Ishikawa (cell line): ENCODE data around the gene GIMAP5.
A peak's percentile ranks its signal among the peaks of the same experiment; 100 is the strongest.

ENCODE experiments used
- CEBPB ChIP-seq: IDR thresholded peaks from 2 replicates; pipeline ENCODE4 v1.6.1; 2012
- CREB1 ChIP-seq: IDR thresholded peaks from 2 replicates; pipeline ENCODE4 v1.6.1; 2012; ENCODE audit warnings: low read depth
- EGR1 ChIP-seq: IDR thresholded peaks from 2 replicates; pipeline ENCODE4 v1.6.1; 2012
- EP300 ChIP-seq: IDR thresholded peaks from 2 replicates; pipeline ENCODE4 v1.6.1; 2012; ENCODE audit warnings: borderline replicate concordance
- FOXM1 ChIP-seq: IDR thresholded peaks from 2 replicates; pipeline ENCODE4 v1.6.1; 2012; ENCODE audit warnings: low read depth, borderline replicate concordance
- MAX ChIP-seq: IDR thresholded peaks from 2 replicates; pipeline ENCODE4 v1.6.1; 2012
- NFIC ChIP-seq: IDR thresholded peaks from 2 replicates; pipeline ENCODE4 v1.6.1; 2012
- RAD21 ChIP-seq: IDR thresholded peaks from 2 replicates; pipeline ENCODE4 v1.6.1; 2012; ENCODE audit warnings: low read depth
- REST ChIP-seq: IDR thresholded peaks from 2 replicates; pipeline ENCODE4 v1.6.1; 2012; ENCODE audit warnings: low read depth, mild to moderate bottlenecking
- TAF1 ChIP-seq: IDR thresholded peaks from 2 replicates; pipeline ENCODE4 v1.6.1; 2012; ENCODE audit warnings: low read depth, mild to moderate bottlenecking
- TCF12 ChIP-seq: IDR thresholded peaks from 2 replicates; pipeline ENCODE4 v1.6.1; 2012; ENCODE audit warnings: low read depth
- TEAD4 ChIP-seq: IDR thresholded peaks from 2 replicates; pipeline ENCODE4 v1.6.1; 2012
- YY1 ChIP-seq: IDR thresholded peaks from 2 replicates; pipeline ENCODE4 v1.6.1; 2012; ENCODE audit warnings: low read depth
- ZBTB7A ChIP-seq: IDR thresholded peaks from 2 replicates; pipeline ENCODE4 v1.6.1; 2012; ENCODE audit warnings: low read depth
- TF ChIP-seq, protein P1 (sequence below): IDR thresholded peaks from 2 replicates; pipeline ENCODE4 v1.6.1; 2012

The GIMAP5 gene

DNA sequence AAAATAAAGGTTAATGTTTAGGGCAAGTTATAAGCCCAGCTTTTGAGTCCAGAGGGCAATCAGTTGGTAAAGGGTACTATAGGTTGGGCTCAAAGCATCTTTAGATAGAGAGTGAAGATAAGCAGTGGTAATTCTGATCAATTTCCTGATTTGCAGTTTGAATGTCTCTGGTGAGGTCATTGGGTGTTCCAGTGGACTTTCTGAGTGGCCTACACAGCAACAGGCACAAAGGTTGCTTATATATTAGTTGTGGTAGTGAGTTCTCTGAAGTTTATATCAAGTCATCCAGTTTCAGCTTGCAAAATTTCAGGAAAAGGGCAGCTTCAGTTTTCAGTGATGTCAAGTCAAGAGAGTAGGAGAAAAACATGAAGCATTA lies 29.1 kb downstream of the GIMAP5 start:
- TF ChIP-seq NFIC (no peak), EP300 (no peak), YY1 (no peak), ZBTB7A (no peak), CREB1 (no peak), TCF12 (no peak), RAD21 (no peak), MAX (no peak), CEBPB (no peak), TAF1 (no peak), REST (no peak), EGR1 (no peak), TEAD4 (no peak), FOXM1 (no peak)
- TF ChIP-seq, protein P1, sequence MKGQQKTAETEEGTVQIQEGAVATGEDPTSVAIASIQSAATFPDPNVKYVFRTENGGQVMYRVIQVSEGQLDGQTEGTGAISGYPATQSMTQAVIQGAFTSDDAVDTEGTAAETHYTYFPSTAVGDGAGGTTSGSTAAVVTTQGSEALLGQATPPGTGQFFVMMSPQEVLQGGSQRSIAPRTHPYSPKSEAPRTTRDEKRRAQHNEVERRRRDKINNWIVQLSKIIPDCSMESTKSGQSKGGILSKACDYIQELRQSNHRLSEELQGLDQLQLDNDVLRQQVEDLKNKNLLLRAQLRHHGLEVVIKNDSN = no peak

DNA sequence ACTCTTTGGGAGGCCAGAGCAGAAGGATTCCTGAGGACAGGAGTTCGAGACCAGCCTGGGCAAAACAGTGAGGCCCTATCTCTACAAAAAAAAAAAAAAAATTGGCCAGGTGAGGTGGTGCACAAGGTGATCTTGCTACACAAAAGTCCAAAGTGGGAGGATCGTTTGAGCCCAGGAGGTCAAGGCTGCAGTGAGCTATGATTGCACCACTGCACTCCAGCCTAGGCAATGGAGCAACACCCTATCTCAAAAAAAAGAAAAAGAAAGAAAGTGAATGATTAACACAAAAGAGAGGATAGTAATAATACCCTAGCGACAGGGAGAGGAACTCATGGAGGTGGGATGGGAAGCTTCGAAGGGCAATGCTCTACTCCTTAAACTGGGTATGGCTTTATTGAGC lies 32.5 kb downstream of the GIMAP5 start:
- TF ChIP-seq MAX (no peak), TEAD4 (no peak)

DNA sequence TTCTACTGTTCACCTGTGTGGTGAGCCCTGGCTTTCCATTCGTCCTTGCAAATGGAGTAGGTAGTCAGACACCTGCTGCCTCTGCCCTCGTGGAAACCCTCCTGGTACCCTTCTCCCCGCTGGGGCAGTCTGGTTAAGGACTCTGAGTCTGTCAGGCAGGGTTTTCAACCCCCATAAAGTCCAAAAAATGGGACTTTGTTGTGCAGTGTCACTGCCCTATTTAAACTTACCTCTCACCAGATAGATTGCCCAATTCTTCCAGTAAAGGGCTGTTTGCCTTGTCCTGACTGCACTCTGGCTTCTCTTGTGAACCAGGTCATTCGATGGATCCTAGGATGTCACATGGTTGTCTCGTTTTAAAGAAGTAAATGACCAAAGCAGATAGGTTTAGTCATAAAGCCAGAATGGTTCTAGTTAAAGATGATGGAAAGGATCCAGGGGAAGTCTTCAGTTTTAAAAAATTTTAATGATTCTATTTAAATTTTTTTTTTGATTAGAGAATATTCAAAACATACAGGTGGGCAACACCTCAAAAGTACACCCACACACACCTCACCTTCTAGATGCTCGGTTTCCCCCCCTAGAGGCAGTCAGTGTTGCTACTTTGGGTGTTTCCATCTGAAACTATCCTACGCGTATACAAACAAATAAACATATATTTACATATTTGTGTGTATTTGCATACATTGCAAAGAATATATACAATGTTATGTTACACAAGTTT lies 41.0 kb downstream of the GIMAP5 start:
- no peak for TF ChIP-seq YY1
- TF ChIP-seq REST = no peak
- no peak for TF ChIP-seq ZBTB7A
- TF ChIP-seq, protein P1 = no peak
- TF ChIP-seq TCF12 = no peak
- no peak for TF ChIP-seq MAX
- TF ChIP-seq FOXM1 = no peak
- TF ChIP-seq TAF1 = no peak
- TF ChIP-seq RAD21 = no peak
- TF ChIP-seq CEBPB = no peak
- no peak for TF ChIP-seq EGR1
- TF ChIP-seq TEAD4 = no peak
- no peak for TF ChIP-seq CREB1
- TF ChIP-seq EP300 = no peak

DNA sequence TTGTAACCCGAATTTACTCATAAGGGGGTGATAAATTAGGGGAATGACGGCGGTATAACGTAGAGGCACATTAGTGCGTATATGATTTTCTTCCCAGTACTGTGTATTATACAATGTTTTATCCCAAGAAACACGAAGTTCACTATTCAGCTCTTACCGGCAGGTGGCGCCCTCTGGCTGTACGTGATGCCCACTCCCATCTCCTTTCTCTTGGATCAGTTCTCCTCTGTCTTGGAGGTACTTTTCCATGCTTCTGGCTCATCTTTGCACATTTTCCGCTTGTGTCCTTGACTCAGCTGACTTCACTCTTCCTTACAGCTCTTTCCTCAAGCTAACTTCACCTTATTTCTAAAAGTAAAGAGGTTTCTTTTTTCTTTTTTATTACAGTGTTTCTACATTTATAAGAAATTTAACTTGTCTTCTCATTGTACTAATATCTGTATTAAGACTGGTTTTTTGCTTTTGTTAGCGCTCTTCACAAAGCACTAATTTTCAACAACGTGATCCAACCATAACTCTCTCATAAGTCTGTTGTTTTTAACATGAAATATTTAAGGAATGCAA lies 41.6 kb downstream of the GIMAP5 start:
- no peak for TF ChIP-seq EGR1
- peak; percentile 79 for TF ChIP-seq RAD21

DNA sequence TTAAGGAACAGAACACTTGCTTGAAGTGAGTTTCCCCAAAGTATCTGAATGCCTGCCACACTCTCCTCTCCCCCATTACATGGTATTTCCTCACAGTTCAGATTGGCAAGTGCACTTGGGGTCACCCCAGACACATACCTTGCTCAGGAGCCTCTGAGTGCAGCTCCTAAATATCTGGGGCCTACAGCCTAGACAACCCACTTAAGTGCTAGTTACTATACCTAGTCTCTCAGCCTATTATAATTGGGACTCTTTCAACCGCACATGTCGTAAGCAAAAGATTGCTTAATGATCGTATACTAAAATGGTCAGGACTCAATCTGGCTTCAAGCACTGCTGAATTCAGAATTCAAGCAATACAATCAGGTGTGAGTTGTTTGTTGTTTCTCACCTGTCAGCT lies 43.1 kb downstream of the GIMAP5 start:
- TF ChIP-seq FOXM1 (no peak), RAD21 (no peak), TCF12 (no peak), EP300 (no peak), CREB1 (no peak), EGR1 (no peak)

DNA sequence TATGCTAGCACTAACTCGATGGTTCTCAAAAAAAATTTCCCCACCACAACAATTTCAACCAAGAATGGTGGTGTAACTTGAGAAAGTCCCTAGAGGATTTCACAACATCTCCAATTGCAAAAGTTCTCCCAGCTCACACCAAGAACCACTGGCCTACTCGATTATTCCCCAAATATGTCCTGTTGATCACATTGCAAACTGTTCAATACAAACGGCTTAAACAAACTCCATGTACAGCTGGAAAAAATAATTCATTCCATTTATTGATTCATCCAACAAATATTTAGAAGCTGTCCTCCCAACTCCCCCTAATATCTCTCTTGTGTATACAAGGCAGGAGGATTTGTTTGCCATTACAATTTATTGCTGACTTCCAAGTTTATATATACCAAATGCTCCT lies 43.9 kb downstream of the GIMAP5 start:
- TF ChIP-seq ZBTB7A (no peak), FOXM1 (no peak), REST (no peak), NFIC (no peak), EP300 (no peak), CEBPB (no peak), CREB1 (no peak), MAX (no peak), YY1 (no peak), TEAD4 (no peak), EGR1 (no peak), RAD21 (no peak), TCF12 (no peak), TAF1 (no peak)
- TF ChIP-seq, protein P1 = no peak
